HG03196 (cell line): Measurements from ENCODE around the gene STX3.
A peak's percentile ranks its signal among the peaks of the same experiment; 100 is the strongest.
"Not testable (repeated sequence)": the region's sequence is repeated elsewhere in the genome, so short reads cannot be mapped to it uniquely, and the experiment has no call there.

ENCODE experiments used
- ATAC-seq: cut with Tn5 transposase; IDR thresholded peaks from one replicate; pipeline ENCODE4 v1.9.1; 2021; ENCODE audit not compliant: unreplicated experiment

STX3 gene

GRCh38 chr11:59787816-59788215 lies 32.6 kb downstream of the STX3 start:
- no peak for ATAC-seq

- ATAC-seq = no peak
Measured at GRCh38 chr11:59791639-59792038, 36.5 kb downstream of the STX3 start.

- ATAC-seq = no peak
Measured at GRCh38 chr11:59792507-59792906, 37.3 kb downstream of the STX3 start.

GRCh38 chr11:59794417-59794816 lies 39.2 kb downstream of the STX3 start:
- ATAC-seq = no peak

GRCh38 chr11:59800390-59801025 lies 45.3 kb downstream of the STX3 start:
- ATAC-seq = no peak

- ATAC-seq = no peak
Measured at GRCh38 chr11:59801160-59801706, 46.1 kb downstream of the STX3 start.

- no peak for ATAC-seq
Measured at GRCh38 chr11:59801981-59802638, 46.9 kb downstream of the STX3 start.

GRCh38 chr11:59802639-59803176 lies 47.5 kb downstream of the STX3 start:
- no peak for ATAC-seq

GRCh38 chr11:59804061-59804460 lies 48.9 kb downstream of the STX3 start:
- ATAC-seq = no peak

- no peak for ATAC-seq
Measured at GRCh38 chr11:59807047-59807610, 52.0 kb downstream of the STX3 start.

GRCh38 chr11:59810189-59810910 lies 55.2 kb downstream of the STX3 start, which contains the start of gene MRPL16:
Gene MRPL16, minus strand, starts transcription at chr11:59810778. Its CDS starts 120 bp downstream, at chr11:59810658.
- peak; percentile 96 for ATAC-seq

GRCh38 chr11:59810911-59811259 lies 55.7 kb downstream of the STX3 start:
- ATAC-seq = no peak

GRCh38 chr11:59812220-59812619 lies 57.0 kb downstream of the STX3 start:
- ATAC-seq = no peak

GRCh38 chr11:59813364-59813763 lies 58.2 kb downstream of the STX3 start:
- no peak for ATAC-seq

GRCh38 chr11:59814021-59814420 lies 58.8 kb downstream of the STX3 start:
- no peak for ATAC-seq

GRCh38 chr11:59815754-59816153 lies 60.6 kb downstream of the STX3 start:
- ATAC-seq = no peak

GRCh38 chr11:59816434-59816833 lies 61.3 kb downstream of the STX3 start:
- not testable (repeated sequence) for ATAC-seq

- no peak for ATAC-seq
Measured at GRCh38 chr11:59818572-59818971, 63.4 kb downstream of the STX3 start.

GRCh38 chr11:59822989-59823566 lies 67.9 kb downstream of the STX3 start:
- peak; percentile 88 for ATAC-seq

GRCh38 chr11:59829358-59829757 lies 74.2 kb downstream of the STX3 start:
- ATAC-seq = no peak

- ATAC-seq = no peak
Measured at GRCh38 chr11:59833602-59834001, 78.4 kb downstream of the STX3 start.
